ENCODE measurements around the gene CHCHD1.
"Not testable (repeated sequence)": the region's sequence is repeated elsewhere in the genome, so short reads cannot be mapped to it uniquely, and the experiment has no call there.

CHCHD1 gene

GRCh38 chr10:73769396-73769795, 12.5 kb upstream of the CHCHD1 start:
- DNase-seq (ENCODE audit: low spot score), result no peak

- peak; percentile 97 for DNase-seq (ENCODE audit: low spot score)
These were observed 10.0 kb upstream of the CHCHD1 start for GRCh38 chr10:73771722-73772280.

- peak; percentile 89 for DNase-seq (ENCODE audit: low spot score)
These were observed 9.3 kb upstream of the CHCHD1 start for GRCh38 chr10:73772281-73773151.

GRCh38 chr10:73773152-73773879, 8.5 kb upstream of the CHCHD1 start:
- peak; percentile 29 for DNase-seq (ENCODE audit: low spot score)

- DNase-seq (ENCODE audit: low spot score), result no peak
These were observed 7.2 kb upstream of the CHCHD1 start for GRCh38 chr10:73774637-73775036.

- no peak for DNase-seq (ENCODE audit: low spot score)
These were observed 2.8 kb upstream of the CHCHD1 start for GRCh38 chr10:73779018-73779417.

- DNase-seq (ENCODE audit: low spot score), result no peak
These were observed 2.2 kb upstream of the CHCHD1 start for GRCh38 chr10:73779539-73780197.

GRCh38 chr10:73780301-73780700, 1.5 kb upstream of the CHCHD1 start:
- DNase-seq (ENCODE audit: low spot score), result no peak

GRCh38 chr10:73780966-73781365, 882 bp upstream of the CHCHD1 start:
- DNase-seq (ENCODE audit: low spot score), result no peak

GRCh38 chr10:73781548-73781878, 335 bp upstream of the CHCHD1 start:
- DNase-seq (ENCODE audit: low spot score), result no peak

GRCh38 chr10:73782749-73783085, 869 bp downstream of the CHCHD1 start:
- DNase-seq (ENCODE audit: low spot score), result no peak

- DNase-seq (ENCODE audit: low spot score), result peak; percentile 94
These were observed 3.4 kb downstream of the CHCHD1 start, which contains the start of gene ZSWIM8 for GRCh38 chr10:73785211-73785720. Gene ZSWIM8, plus strand, starts transcription at chr10:73785606. Its CDS starts 273 bp downstream, at chr10:73785879.

GRCh38 chr10:73785721-73786511, 4.1 kb downstream of the CHCHD1 start:
- peak; percentile 67 for DNase-seq (ENCODE audit: low spot score)

GRCh38 chr10:73786512-73786885, 4.7 kb downstream of the CHCHD1 start:
- no peak for DNase-seq (ENCODE audit: low spot score)

- not testable (repeated sequence) for DNase-seq (ENCODE audit: low spot score)
These were observed 5.4 kb downstream of the CHCHD1 start for GRCh38 chr10:73787031-73787800.

- DNase-seq (ENCODE audit: low spot score), result no peak
These were observed 7.2 kb downstream of the CHCHD1 start for GRCh38 chr10:73788864-73789658.

GRCh38 chr10:73789659-73790055, 7.8 kb downstream of the CHCHD1 start:
- DNase-seq (ENCODE audit: low spot score), result no peak

- no peak for DNase-seq (ENCODE audit: low spot score)
These were observed 9.2 kb downstream of the CHCHD1 start for GRCh38 chr10:73790886-73791625.

- DNase-seq (ENCODE audit: low spot score), result no peak
These were observed 10.1 kb downstream of the CHCHD1 start for GRCh38 chr10:73791871-73792400.

All from GM03348 (cell line).